ENCODE measurements around the gene SEC24C. TPM values are rescaled to one million over a fixed set of nuclear protein-coding genes. Genes with fewer than 3 reads are reported as not detected.
A peak's percentile ranks its signal among the peaks of the same experiment; 100 is the strongest.
"Not testable (repeated sequence)": the region's sequence is repeated elsewhere in the genome, so short reads cannot be mapped to it uniquely, and the experiment has no call there.

Gene SEC24C
- total RNA-seq, 2 donors from 2014 or later, result 63.2 to 71.4 TPM

DNA sequence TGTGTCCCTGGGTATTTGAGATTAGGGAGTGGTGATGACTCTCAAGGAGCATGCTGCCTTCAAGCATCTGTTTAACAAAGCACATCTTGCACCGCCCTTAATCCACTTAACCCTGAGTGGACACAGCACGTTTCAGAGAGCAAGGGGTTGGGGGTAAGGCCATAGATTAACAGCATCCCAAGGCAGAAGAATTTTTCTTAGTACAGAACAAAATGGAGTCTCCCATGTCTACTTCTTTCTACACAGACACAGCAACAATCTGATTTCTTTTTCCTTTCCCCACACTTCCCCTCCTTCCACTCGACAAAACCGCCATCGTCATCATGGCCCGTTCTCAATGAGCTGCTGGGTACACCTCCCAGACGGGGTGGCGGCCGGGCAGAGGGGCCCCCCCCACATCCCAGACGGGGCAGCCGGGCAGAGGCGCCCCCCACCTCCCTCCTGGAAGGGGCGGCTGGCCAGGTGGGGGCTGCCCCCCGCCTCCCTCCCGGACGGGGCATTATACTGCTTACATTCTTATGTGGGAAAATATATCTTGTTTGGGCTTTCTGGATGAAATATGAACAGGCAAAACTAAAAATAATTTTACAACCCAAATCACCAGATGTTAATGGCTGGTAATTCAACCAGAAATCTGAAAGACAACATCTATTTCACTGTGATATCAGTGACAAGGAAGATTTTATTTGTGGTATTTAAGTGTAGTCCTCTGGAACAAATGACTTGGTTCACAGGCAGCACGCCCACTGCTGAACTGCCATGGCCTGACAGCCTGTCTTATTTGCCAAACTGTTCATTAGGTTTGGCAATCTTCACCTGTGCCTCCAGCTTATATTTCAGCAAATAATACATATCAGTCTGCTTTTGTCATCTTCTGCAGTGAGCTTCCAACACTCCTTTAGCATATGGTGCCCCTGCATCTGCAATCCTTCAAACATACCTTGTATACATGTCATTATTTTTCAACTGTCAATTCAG is 28.7 kb upstream of the SEC24C start:
- not testable (repeated sequence) for DNase-seq; H3K4me1 ChIP-seq (ENCODE audit: control insufficient read depth, insufficient read depth, low read length); H3K27me3 Mint-ChIP-seq (ENCODE audit: insufficient read depth); H3K9me3 Mint-ChIP-seq; H3K27me3 ChIP-seq (ENCODE audit: control insufficient read depth, insufficient read depth, low read length, poor library complexity, severe bottlenecking); H3K27ac ChIP-seq (ENCODE audit: low read depth, low read length); H3K9me3 ChIP-seq (ENCODE audit: control insufficient read depth, low read length); H3K9ac ChIP-seq (ENCODE audit: extremely low read depth, low read length, poor library complexity, severe bottlenecking); H3K4me1 Mint-ChIP-seq; H3K4me3 Mint-ChIP-seq; H3K4me3 ChIP-seq (ENCODE audit: low read length)
- WGBS, 2 experiments (ENCODE audit: insufficient coverage in 1 of 2, insufficient read length in 1 of 2), result 92 to 93% methylated on average over 2 to 17 of the region's 17 CpGs
- H3K36me3 Mint-ChIP-seq (ENCODE audit: low read depth), result peaks cover 52% of the 10 kb centered on the region
- H3K36me3 ChIP-seq (ENCODE audit: control insufficient read depth, insufficient read depth, low read length), result peaks cover 53% of the 10 kb centered on the region
- H3K27ac Mint-ChIP-seq, result peak overlapping the region; percentile 17

DNA sequence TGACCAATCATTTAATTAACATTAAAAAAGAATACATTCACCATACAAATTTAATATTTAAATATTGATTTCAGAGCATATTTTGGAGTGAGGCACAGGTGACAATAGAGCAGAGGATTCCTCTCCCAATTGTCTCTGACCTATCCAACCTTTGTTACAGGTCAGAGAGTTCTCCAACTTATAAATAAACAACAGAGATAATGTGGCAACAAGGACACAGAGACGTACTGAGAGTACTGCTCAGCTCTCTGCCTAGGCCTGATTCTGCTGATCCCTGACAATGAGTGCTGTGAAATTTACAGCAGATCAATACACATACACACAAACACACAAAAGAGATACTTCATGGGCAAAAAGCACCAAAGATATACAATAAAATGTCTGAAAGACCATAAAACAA is 27.9 kb upstream of the SEC24C start:
- Histone ChIP-seq H3K9ac (ENCODE audit: extremely low read depth, low read length, poor library complexity, severe bottlenecking) (no peak overlapping the region), H3K27me3 (ENCODE audit: control insufficient read depth, insufficient read depth, low read length, poor library complexity, severe bottlenecking) (no peaks in the 10 kb centered on the region), H3K36me3 (ENCODE audit: control insufficient read depth, insufficient read depth, low read length) (peaks cover 60% of the 10 kb centered on the region), H3K4me1 (ENCODE audit: control insufficient read depth, insufficient read depth, low read length) (no peaks in the 10 kb centered on the region), H3K4me3 (ENCODE audit: low read length) (no peak overlapping the region), H3K9me3 (ENCODE audit: control insufficient read depth, low read length) (no peaks in the 10 kb centered on the region), H3K27ac (ENCODE audit: low read depth, low read length) (no peak overlapping the region)
- whole genome bisulfite sequencing, 2 experiments (ENCODE audit: insufficient coverage in 1 of 2, insufficient read length in 1 of 2), result 90 to 100% methylated on average over 1 of the region's 1 CpG
- Mint-ChIP-seq H3K36me3 (ENCODE audit: low read depth) (peaks cover 57% of the 10 kb centered on the region), H3K4me1 (peaks cover 3% of the 10 kb centered on the region), H3K9me3 (no peaks in the 10 kb centered on the region), H3K4me3 (no peak overlapping the region), H3K27ac (no peak overlapping the region), H3K27me3 (ENCODE audit: insufficient read depth) (no peaks in the 10 kb centered on the region)
- DNase-seq, result no peak
- TF ChIP-seq, protein P1, sequence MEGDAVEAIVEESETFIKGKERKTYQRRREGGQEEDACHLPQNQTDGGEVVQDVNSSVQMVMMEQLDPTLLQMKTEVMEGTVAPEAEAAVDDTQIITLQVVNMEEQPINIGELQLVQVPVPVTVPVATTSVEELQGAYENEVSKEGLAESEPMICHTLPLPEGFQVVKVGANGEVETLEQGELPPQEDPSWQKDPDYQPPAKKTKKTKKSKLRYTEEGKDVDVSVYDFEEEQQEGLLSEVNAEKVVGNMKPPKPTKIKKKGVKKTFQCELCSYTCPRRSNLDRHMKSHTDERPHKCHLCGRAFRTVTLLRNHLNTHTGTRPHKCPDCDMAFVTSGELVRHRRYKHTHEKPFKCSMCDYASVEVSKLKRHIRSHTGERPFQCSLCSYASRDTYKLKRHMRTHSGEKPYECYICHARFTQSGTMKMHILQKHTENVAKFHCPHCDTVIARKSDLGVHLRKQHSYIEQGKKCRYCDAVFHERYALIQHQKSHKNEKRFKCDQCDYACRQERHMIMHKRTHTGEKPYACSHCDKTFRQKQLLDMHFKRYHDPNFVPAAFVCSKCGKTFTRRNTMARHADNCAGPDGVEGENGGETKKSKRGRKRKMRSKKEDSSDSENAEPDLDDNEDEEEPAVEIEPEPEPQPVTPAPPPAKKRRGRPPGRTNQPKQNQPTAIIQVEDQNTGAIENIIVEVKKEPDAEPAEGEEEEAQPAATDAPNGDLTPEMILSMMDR (conservative IDR thresholded peaks at IDR 0.05), result no peak

DNA sequence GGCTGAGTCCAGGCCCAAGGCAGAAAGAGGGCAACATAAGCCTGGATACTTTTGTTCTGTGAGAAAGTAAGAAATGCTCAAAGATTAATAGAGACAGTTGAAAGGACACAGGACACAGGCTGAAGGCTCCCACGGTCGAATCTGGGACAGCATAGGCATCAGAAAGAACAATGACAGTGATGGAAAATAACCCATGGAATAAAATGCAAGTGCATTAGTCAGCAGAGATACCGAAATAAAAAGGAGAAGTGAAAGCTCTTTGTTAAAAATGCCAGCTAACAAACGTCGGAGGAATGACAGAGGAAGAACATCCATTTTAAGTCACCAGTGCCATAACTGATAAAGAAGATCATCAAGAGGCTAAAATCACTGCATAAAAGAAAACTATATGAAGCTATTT is 26.6 kb upstream of the SEC24C start:
- Mint-ChIP-seq H3K27ac (no peak overlapping the region), H3K9me3 (no peaks in the 10 kb centered on the region), H3K27me3 (ENCODE audit: insufficient read depth) (no peaks in the 10 kb centered on the region), H3K4me1 (peaks cover 3% of the 10 kb centered on the region), H3K36me3 (ENCODE audit: low read depth) (peaks cover 65% of the 10 kb centered on the region), H3K4me3 (no peak overlapping the region)
- Histone ChIP-seq H3K9ac (ENCODE audit: extremely low read depth, low read length, poor library complexity, severe bottlenecking) (no peak overlapping the region), H3K27me3 (ENCODE audit: control insufficient read depth, insufficient read depth, low read length, poor library complexity, severe bottlenecking) (no peaks in the 10 kb centered on the region), H3K4me1 (ENCODE audit: control insufficient read depth, insufficient read depth, low read length) (no peaks in the 10 kb centered on the region), H3K9me3 (ENCODE audit: control insufficient read depth, low read length) (no peaks in the 10 kb centered on the region), H3K4me3 (ENCODE audit: low read length) (no peak overlapping the region), H3K27ac (ENCODE audit: low read depth, low read length) (no peak overlapping the region), H3K36me3 (ENCODE audit: control insufficient read depth, insufficient read depth, low read length) (peaks cover 60% of the 10 kb centered on the region)
- TF ChIP-seq, protein P1 (conservative IDR thresholded peaks at IDR 0.05), result no peak
- WGBS, 2 experiments (ENCODE audit: insufficient coverage in 1 of 2, insufficient read length in 1 of 2), result 92 to 98% methylated on average over 3 to 5 of the region's 5 CpGs
- DNase-seq, result no peak

DNA sequence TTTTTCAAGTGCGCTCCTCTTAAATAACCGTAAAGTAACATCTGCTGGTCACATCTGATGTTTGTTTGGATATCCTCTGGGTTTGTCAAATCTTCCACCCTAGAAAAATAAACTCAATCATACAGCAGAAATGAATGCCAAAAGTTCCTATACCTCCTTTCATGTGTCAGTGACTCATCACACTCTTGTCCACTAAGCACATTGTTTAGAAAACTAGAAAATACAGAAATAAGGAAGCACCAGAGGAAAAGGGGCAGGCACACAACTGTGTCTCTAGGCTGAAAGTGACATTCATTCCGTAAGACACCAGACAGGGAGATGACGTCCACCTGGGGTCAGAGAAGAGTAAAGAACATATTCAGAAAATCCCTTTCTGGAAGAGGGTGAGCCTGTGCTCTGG is 23.6 kb upstream of the SEC24C start:
- not testable (repeated sequence) for H3K27me3 Mint-ChIP-seq (ENCODE audit: insufficient read depth); H3K27me3 ChIP-seq (ENCODE audit: control insufficient read depth, insufficient read depth, low read length, poor library complexity, severe bottlenecking); H3K4me3 Mint-ChIP-seq; H3K9me3 ChIP-seq (ENCODE audit: control insufficient read depth, low read length); H3K9ac ChIP-seq (ENCODE audit: extremely low read depth, low read length, poor library complexity, severe bottlenecking); DNase-seq; H3K27ac ChIP-seq (ENCODE audit: low read depth, low read length); H3K9me3 Mint-ChIP-seq; H3K4me1 ChIP-seq (ENCODE audit: control insufficient read depth, insufficient read depth, low read length); H3K4me3 ChIP-seq (ENCODE audit: low read length); H3K27ac Mint-ChIP-seq; H3K4me1 Mint-ChIP-seq
- WGBS, 2 experiments (ENCODE audit: insufficient coverage in 1 of 2, insufficient read length in 1 of 2), result 91 to 100% methylated on average over 2 to 4 of the region's 4 CpGs
- H3K36me3 ChIP-seq (ENCODE audit: control insufficient read depth, insufficient read depth, low read length), result peaks cover 77% of the 10 kb centered on the region
- peaks cover 65% of the 10 kb centered on the region for H3K36me3 Mint-ChIP-seq (ENCODE audit: low read depth)

All from endodermal cell (in vitro differentiated cells).